ENCODE results near the gene ZNF862. TPM values are rescaled to one million over a fixed set of nuclear protein-coding genes. Genes with fewer than 3 reads are reported as not detected.

ZNF862 gene
- total and polyA plus RNA-seq, 10 of the 15 experiments (the other 5 are each of a cell fraction or from before 2014, with no cell fraction given): 0.49 to 7.7 (median 3.5) TPM

DNA sequence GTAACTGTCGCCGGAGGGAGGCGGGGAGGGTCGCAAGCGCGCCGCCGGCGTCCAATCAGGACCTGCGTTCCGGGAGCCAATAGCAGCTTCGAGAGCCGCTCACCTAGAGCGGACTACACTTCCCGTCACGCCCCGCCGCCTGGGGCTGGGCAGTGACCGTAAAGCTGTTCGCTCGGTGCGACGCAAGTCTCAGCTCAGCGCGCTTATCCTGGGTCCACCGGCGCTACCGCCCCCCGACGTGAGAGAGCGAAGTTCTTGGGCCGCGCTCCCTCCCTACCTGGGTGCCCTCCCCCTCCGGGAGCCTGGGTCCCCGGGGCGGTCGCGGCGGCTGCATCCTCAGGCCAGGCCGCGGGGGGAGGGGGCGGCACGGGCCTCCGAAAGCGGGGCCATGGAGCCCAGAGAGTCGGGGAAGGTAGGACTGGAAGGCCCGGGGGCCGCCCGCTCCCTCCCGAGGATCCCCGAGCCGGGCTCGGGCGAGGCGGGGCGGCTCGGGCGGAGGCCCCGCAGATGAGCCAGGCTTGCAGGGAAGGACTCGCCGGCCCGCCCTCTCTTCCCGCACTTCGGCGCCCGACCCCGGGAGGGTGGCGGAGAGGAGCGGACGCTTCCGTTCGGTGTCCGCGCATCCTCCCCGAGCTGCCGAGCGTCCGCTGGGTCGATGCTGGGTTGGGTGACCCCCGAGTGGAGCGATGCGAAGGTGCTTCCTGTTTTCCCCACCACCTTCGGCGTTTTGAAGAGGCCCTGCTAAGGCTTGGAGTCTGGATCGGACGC, at the start of gene ZNF862 (continued):
- TF ChIP-seq STAT1 (conservative IDR thresholded peaks at IDR 0.05): peak; percentile 46; the same call in 1 of the 2 replicates
- TF ChIP-seq, protein P1, sequence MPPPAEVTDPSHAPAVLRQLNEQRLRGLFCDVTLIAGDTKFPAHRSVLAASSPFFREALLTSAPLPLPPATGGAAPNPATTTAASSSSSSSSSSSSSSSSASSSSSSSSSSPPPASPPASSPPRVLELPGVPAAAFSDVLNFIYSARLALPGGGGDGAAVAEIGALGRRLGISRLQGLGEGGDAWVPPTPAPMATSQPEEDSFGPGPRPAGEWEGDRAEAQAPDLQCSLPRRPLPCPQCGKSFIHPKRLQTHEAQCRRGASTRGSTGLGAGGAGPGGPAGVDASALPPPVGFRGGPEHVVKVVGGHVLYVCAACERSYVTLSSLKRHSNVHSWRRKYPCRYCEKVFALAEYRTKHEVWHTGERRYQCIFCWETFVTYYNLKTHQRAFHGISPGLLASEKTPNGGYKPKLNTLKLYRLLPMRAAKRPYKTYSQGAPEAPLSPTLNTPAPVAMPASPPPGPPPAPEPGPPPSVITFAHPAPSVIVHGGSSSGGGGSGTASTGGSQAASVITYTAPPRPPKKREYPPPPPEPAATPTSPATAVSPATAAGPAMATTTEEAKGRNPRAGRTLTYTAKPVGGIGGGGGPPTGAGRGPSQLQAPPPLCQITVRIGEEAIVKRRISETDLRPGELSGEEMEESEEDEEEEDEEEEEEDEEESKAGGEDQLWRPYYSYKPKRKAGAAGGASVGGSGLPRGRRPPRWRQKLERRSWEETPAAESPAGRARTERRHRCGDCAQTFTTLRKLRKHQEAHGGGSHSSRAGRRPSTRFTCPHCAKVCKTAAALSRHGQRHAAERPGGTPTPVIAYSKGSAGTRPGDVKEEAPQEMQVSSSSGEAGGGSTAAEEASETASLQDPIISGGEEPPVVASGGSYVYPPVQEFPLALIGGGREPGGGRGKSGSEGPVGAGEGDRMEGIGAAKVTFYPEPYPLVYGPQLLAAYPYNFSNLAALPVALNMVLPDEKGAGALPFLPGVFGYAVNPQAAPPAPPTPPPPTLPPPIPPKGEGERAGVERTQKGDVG (CRISPR knock-in tag; IDR thresholded peaks at IDR 0.05): no peak
- no peak for TF ChIP-seq RCOR1 (conservative IDR thresholded peaks at IDR 0.05; ENCODE audit: low read depth, low read length)
- peak; percentile 22; the same call in 1 of the 2 replicates for TF ChIP-seq SPI1 (IDR thresholded peaks at IDR 0.05; ENCODE audit: borderline replicate concordance, insufficient read depth, low read depth, low read length)
- TF ChIP-seq ASH2L (IDR thresholded peaks at IDR 0.05; ENCODE audit: borderline replicate concordance, low read depth): no peak; the same call in 1 of the 2 replicates
- no peak for TF ChIP-seq RAD51 (IDR thresholded peaks at IDR 0.05)
- TF ChIP-seq, protein P2, sequence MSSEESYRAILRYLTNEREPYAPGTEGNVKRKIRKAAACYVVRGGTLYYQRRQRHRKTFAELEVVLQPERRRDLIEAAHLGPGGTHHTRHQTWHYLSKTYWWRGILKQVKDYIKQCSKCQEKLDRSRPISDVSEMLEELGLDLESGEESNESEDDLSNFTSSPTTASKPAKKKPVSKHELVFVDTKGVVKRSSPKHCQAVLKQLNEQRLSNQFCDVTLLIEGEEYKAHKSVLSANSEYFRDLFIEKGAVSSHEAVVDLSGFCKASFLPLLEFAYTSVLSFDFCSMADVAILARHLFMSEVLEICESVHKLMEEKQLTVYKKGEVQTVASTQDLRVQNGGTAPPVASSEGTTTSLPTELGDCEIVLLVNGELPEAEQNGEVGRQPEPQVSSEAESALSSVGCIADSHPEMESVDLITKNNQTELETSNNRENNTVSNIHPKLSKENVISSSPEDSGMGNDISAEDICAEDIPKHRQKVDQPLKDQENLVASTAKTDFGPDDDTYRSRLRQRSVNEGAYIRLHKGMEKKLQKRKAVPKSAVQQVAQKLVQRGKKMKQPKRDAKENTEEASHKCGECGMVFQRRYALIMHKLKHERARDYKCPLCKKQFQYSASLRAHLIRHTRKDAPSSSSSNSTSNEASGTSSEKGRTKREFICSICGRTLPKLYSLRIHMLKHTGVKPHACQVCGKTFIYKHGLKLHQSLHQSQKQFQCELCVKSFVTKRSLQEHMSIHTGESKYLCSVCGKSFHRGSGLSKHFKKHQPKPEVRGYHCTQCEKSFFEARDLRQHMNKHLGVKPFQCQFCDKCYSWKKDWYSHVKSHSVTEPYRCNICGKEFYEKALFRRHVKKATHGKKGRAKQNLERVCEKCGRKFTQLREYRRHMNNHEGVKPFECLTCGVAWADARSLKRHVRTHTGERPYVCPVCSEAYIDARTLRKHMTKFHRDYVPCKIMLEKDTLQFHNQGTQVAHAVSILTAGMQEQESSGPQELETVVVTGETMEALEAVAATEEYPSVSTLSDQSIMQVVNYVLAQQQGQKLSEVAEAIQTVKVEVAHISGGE (CRISPR knock-in tag; IDR thresholded peaks at IDR 0.05): no peak
- TF ChIP-seq, protein P3, sequence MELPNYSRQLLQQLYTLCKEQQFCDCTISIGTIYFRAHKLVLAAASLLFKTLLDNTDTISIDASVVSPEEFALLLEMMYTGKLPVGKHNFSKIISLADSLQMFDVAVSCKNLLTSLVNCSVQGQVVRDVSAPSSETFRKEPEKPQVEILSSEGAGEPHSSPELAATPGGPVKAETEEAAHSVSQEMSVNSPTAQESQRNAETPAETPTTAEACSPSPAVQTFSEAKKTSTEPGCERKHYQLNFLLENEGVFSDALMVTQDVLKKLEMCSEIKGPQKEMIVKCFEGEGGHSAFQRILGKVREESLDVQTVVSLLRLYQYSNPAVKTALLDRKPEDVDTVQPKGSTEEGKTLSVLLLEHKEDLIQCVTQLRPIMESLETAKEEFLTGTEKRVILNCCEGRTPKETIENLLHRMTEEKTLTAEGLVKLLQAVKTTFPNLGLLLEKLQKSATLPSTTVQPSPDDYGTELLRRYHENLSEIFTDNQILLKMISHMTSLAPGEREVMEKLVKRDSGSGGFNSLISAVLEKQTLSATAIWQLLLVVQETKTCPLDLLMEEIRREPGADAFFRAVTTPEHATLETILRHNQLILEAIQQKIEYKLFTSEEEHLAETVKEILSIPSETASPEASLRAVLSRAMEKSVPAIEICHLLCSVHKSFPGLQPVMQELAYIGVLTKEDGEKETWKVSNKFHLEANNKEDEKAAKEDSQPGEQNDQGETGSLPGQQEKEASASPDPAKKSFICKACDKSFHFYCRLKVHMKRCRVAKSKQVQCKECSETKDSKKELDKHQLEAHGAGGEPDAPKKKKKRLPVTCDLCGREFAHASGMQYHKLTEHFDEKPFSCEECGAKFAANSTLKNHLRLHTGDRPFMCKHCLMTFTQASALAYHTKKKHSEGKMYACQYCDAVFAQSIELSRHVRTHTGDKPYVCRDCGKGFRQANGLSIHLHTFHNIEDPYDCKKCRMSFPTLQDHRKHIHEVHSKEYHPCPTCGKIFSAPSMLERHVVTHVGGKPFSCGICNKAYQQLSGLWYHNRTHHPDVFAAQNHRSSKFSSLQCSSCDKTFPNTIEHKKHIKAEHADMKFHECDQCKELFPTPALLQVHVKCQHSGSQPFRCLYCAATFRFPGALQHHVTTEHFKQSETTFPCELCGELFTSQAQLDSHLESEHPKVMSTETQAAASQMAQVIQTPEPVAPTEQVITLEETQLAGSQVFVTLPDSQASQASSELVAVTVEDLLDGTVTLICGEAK (IDR thresholded peaks at IDR 0.05; ENCODE audit: borderline replicate concordance): no peak; the same call in 1 of the 2 replicates
- TF ChIP-seq TBL1XR1 (IDR thresholded peaks at IDR 0.05; ENCODE audit: low read depth, low read length): no peak
- 0 out of 3 replicates have a peak, but pooled peaks have one; percentile 30 for TF ChIP-seq POU2F2 (IDR thresholded peaks at IDR 0.05; ENCODE audit: borderline replicate concordance, low read depth, low read length)
- TF ChIP-seq TCF7 (IDR thresholded peaks at IDR 0.05; ENCODE audit: borderline replicate concordance): no peak
- no peak for TF ChIP-seq MEF2B (IDR thresholded peaks at IDR 0.05; ENCODE audit: partially characterized antibody, poor library complexity, severe bottlenecking)
- TF ChIP-seq, protein P4, sequence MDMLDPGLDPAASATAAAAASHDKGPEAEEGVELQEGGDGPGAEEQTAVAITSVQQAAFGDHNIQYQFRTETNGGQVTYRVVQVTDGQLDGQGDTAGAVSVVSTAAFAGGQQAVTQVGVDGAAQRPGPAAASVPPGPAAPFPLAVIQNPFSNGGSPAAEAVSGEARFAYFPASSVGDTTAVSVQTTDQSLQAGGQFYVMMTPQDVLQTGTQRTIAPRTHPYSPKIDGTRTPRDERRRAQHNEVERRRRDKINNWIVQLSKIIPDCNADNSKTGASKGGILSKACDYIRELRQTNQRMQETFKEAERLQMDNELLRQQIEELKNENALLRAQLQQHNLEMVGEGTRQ (IDR thresholded peaks at IDR 0.05; ENCODE audit: borderline replicate concordance, low read depth, low read length): no peak
- TF ChIP-seq ZNF217 (IDR thresholded peaks at IDR 0.05): no peak
- TF ChIP-seq PML (IDR thresholded peaks at IDR 0.05; ENCODE audit: low read length): no peak
- TF ChIP-seq NR2F1 (conservative IDR thresholded peaks at IDR 0.05): peak; percentile 40
- TF ChIP-seq CBFB (IDR thresholded peaks at IDR 0.05; ENCODE audit: low read depth): no peak
- TF ChIP-seq RB1 (IDR thresholded peaks at IDR 0.05; ENCODE audit: borderline replicate concordance): peak; percentile 80; the same call in 1 of the 2 replicates

Data from GM12878 (cell line).